ENCODE results near the gene CAPN1. TPM values are rescaled to one million over a fixed set of nuclear protein-coding genes. Genes with fewer than 3 reads are reported as not detected.
A peak's percentile ranks its signal among the peaks of the same experiment; 100 is the strongest.

The CAPN1 gene
- total and polyA plus RNA-seq, 2 of the 13 experiments (the other 11 are each of a cell fraction or from before 2014, with no cell fraction given), result 57.3 to 82.6 TPM

DNA sequence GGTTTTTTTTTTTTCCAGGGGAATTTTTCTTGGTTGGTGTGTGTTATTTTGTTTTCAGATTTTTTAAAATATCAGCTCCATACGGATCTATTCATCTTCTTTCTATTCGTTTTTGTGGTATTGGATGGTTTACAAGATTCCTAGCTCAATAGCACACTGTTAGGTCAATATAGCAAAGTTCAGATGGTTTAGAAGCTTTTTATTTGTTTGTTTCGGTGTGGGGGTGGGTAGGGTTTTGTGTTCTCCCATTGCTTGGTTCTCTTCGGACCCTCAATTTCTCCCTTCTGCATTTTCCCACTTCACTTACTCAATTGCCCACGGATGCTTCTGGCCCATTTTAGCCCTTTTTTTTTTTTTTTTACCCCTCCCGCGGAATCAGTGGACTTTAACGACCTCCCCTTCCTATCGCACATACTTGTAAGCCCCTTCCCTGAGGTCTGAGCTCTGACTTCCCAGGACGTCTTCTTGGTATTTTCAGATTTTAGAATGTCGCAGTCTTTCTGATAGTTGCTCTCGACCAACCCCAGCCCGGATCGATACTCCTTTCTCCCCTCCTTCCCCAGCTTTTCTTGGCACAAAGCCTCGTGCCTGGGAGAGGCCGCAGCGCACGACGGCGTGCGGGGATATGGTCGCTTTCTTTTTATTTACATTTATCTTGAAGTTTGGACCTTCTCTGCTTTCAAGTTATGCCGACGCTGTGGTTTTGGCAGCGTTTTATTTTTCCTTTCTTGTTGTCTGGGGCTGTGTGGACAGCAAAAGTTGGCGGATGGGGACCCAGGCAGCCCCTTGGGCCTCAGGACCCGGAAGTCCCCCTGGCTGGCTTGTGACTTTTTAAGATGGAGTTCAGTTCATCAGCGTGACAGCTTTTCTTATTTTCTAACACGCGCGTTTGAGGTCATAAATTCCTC lies 16.1 kb upstream of the CAPN1 start (continued):
- TF ChIP-seq, protein P1, sequence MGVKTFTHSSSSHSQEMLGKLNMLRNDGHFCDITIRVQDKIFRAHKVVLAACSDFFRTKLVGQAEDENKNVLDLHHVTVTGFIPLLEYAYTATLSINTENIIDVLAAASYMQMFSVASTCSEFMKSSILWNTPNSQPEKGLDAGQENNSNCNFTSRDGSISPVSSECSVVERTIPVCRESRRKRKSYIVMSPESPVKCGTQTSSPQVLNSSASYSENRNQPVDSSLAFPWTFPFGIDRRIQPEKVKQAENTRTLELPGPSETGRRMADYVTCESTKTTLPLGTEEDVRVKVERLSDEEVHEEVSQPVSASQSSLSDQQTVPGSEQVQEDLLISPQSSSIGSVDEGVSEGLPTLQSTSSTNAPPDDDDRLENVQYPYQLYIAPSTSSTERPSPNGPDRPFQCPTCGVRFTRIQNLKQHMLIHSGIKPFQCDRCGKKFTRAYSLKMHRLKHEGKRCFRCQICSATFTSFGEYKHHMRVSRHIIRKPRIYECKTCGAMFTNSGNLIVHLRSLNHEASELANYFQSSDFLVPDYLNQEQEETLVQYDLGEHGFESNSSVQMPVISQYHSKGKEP (CRISPR knock-in tag; IDR thresholded peaks at IDR 0.05), result no peak
- TF ChIP-seq CBX2 (IDR thresholded peaks at IDR 0.05; ENCODE audit: low read depth, low read length) (no peak), CBX2 (CRISPR knock-in tag; IDR thresholded peaks at IDR 0.05; ENCODE audit: low read depth) (no peak), U2AF1 (optimal IDR thresholded peaks at IDR 0.05; ENCODE audit: low read depth, low read length) (peak; percentile 67), TOPORS (CRISPR knock-in tag; IDR thresholded peaks at IDR 0.05) (no peak), KLF12 (CRISPR knock-in tag; IDR thresholded peaks at IDR 0.05; ENCODE audit: borderline replicate concordance) (no peak), ZFP36 (IDR thresholded peaks at IDR 0.05; ENCODE audit: borderline replicate concordance, low read depth, low read length, partially characterized antibody) (no peak), ZBTB20 (CRISPR knock-in tag; IDR thresholded peaks at IDR 0.05; ENCODE audit: borderline replicate concordance, low read depth) (peak; percentile 92), NONO (IDR thresholded peaks at IDR 0.05) (no peak), NONO (CRISPR knock-in tag; conservative IDR thresholded peaks at IDR 0.05) (0 out of 2 replicates have a peak, but pooled peaks have one; percentile 15), PCBP2 (optimal IDR thresholded peaks at IDR 0.05; ENCODE audit: low read depth, low read length, poor library complexity, severe bottlenecking) (no peak), ZNF713 (CRISPR knock-in tag; IDR thresholded peaks at IDR 0.05) (no peak), GATAD1 (CRISPR knock-in tag; IDR thresholded peaks at IDR 0.05) (peak; percentile 28; the same call in 1 of the 2 replicates), ZFP36L2 (CRISPR knock-in tag; IDR thresholded peaks at IDR 0.05) (no peak), ZNF329 (CRISPR knock-in tag; IDR thresholded peaks at IDR 0.05; ENCODE audit: low read depth) (no peak), ZC3H4 (CRISPR knock-in tag; IDR thresholded peaks at IDR 0.05; ENCODE audit: borderline replicate concordance) (no peak), ZNF383 (CRISPR knock-in tag; IDR thresholded peaks at IDR 0.05; ENCODE audit: borderline replicate concordance) (no peak), JUNB (CRISPR knock-in tag; IDR thresholded peaks at IDR 0.05; ENCODE audit: borderline replicate concordance) (peak; percentile 14; the same call in 1 of the 2 replicates), EED (CRISPR knock-in tag; IDR thresholded peaks at IDR 0.05) (no peak), ZNF138 (CRISPR knock-in tag; IDR thresholded peaks at IDR 0.05; ENCODE audit: low read depth) (no peak), ARHGAP35 (CRISPR knock-in tag; IDR thresholded peaks at IDR 0.05; ENCODE audit: borderline replicate concordance) (no peak)
- TF ChIP-seq, protein P2, sequence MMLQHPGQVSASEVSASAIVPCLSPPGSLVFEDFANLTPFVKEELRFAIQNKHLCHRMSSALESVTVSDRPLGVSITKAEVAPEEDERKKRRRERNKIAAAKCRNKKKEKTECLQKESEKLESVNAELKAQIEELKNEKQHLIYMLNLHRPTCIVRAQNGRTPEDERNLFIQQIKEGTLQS (CRISPR knock-in tag; IDR thresholded peaks at IDR 0.05), result no peak
- TF ChIP-seq, protein P3, sequence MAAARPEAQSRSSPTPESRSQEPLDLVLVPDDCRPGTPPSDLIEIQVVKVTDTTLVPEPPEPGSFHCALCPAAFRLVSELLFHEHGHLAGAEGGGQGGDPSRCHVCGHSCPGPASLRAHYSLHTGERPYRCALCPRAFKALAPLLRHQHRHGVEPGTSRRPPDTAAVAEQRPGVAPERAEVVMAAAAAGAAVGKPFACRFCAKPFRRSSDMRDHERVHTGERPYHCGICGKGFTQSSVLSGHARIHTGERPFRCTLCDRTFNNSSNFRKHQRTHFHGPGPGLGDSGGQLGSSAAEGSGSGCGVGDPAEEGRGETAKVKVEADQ (CRISPR knock-in tag; IDR thresholded peaks at IDR 0.05; ENCODE audit: borderline replicate concordance), result no peak
